Astrocyte of the cerebellum (primary cell): ENCODE measurements around the gene BANF2.

Source experiments
- DNase-seq: peaks from one replicate; pipeline ENCODE4 v3.0.0-alpha.2; 2011; ENCODE audit warnings: low read depth
- H3K4me3 ChIP-seq: 2 replicates; pipeline ENCODE4 v1.5.1; 2011; ENCODE audit warnings: mild to moderate bottlenecking, low read depth, low read length, moderate library complexity
- CTCF ChIP-seq: IDR thresholded peaks from 2 replicates; pipeline ENCODE4 v1.5.1; 2012; ENCODE audit warnings: low read length, low read depth, moderate library complexity, mild to moderate bottlenecking; ENCODE audit errors: missing control alignments
- in situ Hi-C: cut with HindIII; loops from 2 replicates; pipeline ENCODE4 v1.10.0; 2017; ENCODE audit warnings: low sequenced_read_pairs

The BANF2 gene

GRCh38 chr20:17664025-17664633 is 35.6 kb upstream of the BANF2 start:
- DNase-seq: no peak
- TF ChIP-seq CTCF: no peak
- no peak overlapping the region for H3K4me3 ChIP-seq
- in situ Hi-C loops: no loop called here

- in situ Hi-C loops: no loop called here
- no peak overlapping the region for H3K4me3 ChIP-seq
- no peak for TF ChIP-seq CTCF
- no peak for DNase-seq
Measured at GRCh38 chr20:17665756-17666155, 34.0 kb upstream of the BANF2 start.

GRCh38 chr20:17666481-17666880 is 33.3 kb upstream of the BANF2 start:
- peak; percentile 41 for DNase-seq
- no peak overlapping the region for H3K4me3 ChIP-seq
- TF ChIP-seq CTCF: no peak
- in situ Hi-C loops: no loop called here

GRCh38 chr20:17667445-17667844 is 32.3 kb upstream of the BANF2 start:
- DNase-seq: no peak
- TF ChIP-seq CTCF: no peak
- in situ Hi-C loops: no loop called here
- H3K4me3 ChIP-seq: no peak overlapping the region

GRCh38 chr20:17668432-17668831 is 31.3 kb upstream of the BANF2 start:
- in situ Hi-C loops: no loop called here
- no peak for DNase-seq
- TF ChIP-seq CTCF: no peak
- H3K4me3 ChIP-seq: no peak overlapping the region

- in situ Hi-C loops: no loop called here
- TF ChIP-seq CTCF: no peak
- H3K4me3 ChIP-seq: no peak overlapping the region
- DNase-seq: no peak
Measured at GRCh38 chr20:17669306-17669931, 30.3 kb upstream of the BANF2 start.
